GM18858 (cell line): ENCODE measurements around the gene KANSL3.

Experiments used
- ATAC-seq: cut with Tn5 transposase; IDR thresholded peaks from one replicate; pipeline ENCODE4 v1.9.1; 2021; ENCODE audit not compliant: unreplicated experiment

Gene KANSL3

GRCh38 chr2:96608469-96609455 is 29.4 kb downstream of the KANSL3 start:
- ATAC-seq, result no peak

DNA sequence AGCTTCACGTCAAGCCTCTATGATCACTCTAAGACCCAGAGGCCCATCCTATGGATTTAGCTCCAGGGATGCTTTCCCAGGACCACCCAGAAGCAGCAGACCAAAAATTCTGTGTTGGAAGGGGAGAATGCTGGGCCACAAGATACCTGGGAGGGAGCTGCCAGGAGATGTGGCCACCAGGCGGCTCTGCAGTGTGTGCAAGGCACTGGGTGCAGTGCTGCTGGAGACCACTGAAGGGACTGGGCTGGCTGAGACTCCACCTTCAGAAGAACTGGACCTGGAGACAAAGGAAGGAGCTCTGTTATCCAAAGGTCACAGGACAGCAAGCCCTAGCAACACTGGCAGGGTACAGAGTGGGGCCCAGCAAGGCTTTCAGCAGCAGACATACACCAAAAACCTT is 34.0 kb downstream of the KANSL3 start:
- ATAC-seq, result no peak

DNA sequence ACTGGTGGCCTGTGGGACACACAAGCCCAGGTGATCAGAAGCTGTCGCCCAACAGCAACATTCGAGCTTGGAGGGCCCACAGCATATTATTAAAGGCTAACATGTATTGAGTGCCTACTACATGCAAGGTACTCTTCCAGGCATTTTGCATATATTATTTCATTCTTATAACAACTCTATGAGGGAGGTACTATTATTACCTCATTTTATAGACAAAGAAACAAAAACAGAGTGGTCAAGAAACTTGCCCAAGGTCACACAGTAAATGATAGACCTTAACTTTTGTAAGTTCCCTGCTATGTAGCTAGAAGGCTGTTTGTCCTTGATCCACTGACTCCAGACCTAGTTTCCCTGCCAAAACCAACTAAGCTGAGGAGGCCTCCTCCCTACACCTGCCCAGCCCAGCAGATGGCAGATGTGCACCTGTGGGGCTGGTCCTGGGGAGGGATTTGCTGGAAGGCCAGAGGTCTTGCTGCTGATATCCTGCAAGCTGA is 35.7 kb downstream of the KANSL3 start:
- ATAC-seq, result no peak

DNA sequence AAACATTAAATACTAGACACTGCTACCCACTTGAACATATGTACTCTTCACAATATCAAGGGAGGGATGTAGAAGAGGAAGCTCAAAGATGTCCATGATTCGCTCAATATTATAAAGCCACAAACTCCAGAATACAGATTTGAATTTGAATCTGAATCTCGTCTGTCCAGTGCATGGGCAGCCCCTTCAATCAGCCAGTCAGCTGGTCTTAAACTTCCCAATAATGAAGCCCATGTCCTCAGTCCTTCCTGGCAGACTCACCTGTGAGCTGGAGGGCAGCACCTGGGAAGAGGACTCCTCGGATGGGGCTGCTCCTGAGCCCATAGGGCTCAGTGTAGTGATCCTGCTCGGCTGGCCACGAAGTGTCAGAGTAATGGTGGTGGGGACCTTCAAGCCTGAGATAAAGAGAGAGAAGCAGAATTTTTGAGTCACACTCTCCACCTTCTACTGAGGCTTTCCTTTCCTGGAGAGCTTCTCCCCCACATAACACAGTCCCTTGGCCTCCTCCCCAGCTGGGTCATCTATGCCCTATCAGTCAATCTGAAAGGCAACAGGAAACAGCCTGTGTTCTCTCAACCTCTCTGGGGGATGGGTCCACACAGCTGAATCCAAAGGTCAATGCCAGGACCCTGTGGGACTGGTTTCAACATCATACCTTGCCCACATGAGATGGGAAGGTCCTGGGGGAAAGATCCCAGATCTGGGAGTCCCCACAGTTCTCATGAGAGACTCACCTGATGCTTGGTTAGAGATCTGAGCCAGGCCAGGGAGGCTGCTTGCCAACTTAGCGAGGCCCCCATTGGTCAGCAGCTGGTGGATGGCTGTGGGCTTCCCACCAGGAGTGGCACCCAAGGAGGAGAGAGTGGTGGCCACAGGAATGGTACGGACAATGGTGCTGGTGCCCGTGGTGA is 36.5 kb downstream of the KANSL3 start:
- ATAC-seq, result no peak

DNA sequence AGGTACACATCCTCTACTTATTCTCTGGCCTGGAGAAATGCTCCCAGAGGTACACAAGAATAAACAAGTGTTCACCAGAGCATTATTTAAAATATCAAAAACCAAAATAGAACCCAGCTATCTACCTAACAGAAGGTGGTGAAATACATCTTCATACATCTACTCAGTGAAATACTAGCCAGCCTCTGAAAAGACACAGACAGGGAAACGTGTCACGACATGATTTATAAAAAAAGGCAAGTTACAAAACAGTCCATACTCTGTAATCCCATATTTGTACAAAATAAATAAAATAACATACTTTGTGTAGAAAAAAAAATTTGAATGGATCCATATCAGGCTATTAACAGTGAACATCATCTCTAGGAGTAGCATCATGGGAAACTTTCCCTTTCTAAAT is 38.2 kb downstream of the KANSL3 start:
- no peak for ATAC-seq

- no peak for ATAC-seq
Measured at GRCh38 chr2:96596596-96596995, 41.5 kb downstream of the KANSL3 start.

DNA sequence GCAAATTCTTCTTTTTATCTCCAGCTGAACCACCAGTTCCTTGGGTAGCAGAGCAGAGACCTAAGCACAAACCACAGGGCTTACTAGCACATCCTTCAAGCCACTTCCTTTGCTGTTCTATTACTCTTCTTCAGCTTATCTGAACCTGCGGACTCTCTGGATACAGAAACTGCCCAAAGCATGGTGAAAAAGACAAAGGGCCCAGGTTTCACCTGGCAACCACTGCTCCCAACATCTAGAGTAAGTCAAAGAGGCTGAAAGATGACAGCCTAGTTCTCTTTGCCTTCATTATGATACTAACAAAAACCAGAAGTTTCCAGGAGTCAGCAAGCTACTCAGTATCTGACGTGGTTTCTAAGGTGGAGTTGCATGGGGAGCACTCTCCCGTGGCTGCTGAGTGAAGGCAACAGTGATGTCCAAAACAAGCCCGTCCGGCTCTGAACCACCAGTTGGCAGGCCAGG is 43.4 kb downstream of the KANSL3 start:
- ATAC-seq, result no peak

GRCh38 chr2:96594282-96594681 is 43.8 kb downstream of the KANSL3 start:
- no peak for ATAC-seq

DNA sequence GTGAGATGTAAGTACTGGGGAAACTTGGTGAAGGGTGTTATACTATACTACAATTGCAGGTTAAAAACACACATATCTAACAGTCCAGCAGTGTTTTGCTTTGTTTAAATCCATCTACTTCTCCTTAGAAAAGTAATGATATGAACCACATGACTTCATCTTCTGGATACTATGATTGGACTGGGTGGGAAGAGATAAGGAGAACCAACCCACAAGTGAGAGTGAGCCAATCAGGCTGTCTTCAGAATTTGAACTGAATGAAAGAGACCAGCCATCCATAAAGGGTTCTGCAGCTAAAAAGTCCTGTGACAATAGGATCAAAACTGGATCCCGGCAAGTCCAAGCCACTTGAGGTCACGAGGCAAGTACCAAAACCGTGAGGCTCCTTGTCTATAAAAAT is 46.6 kb downstream of the KANSL3 start:
- no peak for ATAC-seq

DNA sequence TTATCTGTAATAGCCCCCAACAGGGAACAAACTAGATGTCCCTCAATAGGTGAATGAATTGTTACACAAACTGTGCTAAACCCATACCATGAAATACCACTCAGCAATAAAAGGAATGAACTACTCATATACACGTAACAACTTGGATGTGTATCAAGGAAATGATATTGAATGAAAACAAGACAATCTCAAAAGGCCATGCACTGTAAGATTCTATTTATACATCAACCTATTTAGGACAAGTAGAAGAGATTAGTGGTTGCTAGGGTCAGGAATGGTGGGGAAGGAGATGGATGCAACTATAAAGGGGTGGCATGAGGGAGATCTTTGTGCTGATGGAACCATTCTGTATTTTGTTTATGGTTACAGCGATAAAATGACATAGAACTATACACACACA is 47.1 kb downstream of the KANSL3 start:
- ATAC-seq, result no peak

DNA sequence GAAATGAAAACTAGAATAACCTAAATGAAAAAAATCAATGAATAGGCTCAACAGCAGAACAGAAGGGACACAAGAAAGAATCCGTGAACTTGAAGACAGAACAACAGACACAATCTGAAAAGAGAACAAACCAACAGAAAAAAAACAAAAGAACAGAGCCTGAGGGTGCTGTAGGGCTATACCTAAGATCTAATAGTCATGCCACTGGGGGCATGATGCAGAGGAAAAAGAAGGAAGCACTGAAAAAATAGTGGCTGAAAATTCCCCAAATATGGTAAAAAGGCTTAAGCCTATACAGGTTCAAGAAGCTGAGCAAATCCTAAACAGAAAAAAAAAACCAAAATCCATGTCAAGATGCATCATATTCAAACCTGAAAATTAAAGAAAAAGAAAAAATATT is 50.3 kb downstream of the KANSL3 start:
- no peak for ATAC-seq

DNA sequence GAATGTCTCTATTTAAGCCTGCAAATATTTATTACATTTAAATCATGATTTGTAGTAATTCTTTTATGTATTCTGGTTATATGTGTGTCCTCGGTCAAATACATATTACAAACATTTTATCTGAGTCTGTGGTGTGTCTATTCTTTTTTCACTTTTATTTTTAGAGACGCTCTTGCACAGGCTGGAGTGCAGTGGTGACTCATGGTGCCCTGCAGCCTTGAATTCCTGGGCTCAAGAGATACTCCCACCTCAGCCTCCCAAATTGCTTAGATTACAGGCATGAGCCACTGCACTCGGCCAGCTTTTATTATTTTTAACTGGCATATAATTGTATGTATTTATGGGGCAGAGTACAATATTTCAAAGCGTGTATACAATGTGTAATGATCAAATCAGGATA is 54.1 kb downstream of the KANSL3 start:
- no peak for ATAC-seq

DNA sequence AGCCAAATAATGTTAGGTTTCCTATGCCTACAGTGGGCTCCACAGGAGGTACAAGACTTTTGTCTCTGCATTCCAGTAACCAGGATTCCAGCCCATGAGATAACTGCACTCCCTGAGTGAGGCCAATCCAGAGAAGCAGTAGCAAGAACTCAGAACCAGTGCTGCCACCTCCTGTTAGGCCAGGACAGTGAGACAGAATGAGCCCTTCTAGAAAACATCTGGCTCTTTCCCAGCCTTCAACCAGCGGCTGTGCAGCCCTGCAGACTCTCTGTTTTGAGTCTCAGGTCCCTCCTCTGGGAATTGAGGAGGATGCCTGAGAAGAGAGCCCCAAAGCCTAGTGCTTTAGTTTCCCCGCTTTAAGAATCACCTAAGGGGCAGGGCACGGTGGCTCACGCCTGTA is 57.3 kb downstream of the KANSL3 start:
- no peak for ATAC-seq

DNA sequence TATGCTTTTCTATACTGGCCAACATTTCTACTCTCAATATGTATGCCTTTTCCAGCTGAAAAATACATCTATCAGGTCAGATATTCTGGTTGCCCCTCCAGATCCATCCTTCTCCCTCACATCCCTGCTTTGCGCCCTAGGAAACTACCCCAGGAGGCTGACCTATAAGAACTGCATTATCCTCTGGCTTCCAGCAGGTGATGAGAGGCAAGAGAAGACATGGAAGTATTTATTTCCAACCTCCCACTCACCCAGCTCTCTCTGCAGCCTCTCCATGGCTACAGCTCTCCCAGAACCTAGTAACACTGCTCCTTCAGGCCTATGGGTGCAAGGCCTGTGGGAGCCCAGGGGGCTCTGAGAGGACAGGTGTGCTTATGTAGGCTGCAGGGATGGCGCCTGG is 58.7 kb downstream of the KANSL3 start:
- ATAC-seq, result no peak

DNA sequence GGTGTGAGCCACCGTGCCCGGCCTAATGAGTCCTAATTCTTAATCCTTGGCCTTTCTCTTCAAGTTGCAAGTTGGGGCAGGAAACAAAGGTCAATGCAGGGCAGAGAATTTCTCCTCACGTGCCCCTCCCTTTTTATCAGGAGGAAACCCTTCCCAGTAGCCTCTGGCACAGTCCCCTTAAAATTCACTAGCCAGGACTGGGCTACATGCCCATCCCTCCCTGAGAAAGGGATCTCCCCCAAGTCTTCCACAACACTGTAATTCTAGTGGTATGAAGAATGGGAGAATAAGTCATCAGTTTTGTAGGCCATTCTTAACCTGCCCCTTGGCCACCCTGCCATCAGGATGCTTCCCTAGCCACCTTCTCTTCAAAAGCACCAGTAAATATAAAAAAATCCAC is 59.4 kb downstream of the KANSL3 start:
- ATAC-seq, result no peak

DNA sequence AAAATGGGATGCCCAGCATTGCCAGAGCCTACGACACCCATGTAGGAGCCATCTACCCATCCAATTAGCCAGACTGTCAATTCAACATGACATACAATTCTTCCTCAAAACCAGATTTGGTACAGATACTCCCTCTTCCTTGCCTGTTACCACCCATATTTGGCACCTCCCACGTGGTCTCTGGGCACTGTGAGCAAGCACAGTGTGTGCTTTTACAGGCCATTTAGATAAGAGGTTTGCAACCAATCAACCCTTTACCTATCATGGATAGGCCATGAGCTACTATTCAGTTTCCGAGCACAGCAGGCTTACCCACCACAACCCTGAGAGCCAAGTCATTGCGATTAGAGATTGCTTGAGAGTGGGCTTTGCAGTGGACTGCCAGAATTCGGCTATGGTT is 60.6 kb downstream of the KANSL3 start:
- no peak for ATAC-seq

GRCh38 chr2:96575785-96576456 is 62.2 kb downstream of the KANSL3 start:
- ATAC-seq, result no peak

- ATAC-seq, result no peak
Measured at GRCh38 chr2:96574364-96574763, 63.7 kb downstream of the KANSL3 start.

DNA sequence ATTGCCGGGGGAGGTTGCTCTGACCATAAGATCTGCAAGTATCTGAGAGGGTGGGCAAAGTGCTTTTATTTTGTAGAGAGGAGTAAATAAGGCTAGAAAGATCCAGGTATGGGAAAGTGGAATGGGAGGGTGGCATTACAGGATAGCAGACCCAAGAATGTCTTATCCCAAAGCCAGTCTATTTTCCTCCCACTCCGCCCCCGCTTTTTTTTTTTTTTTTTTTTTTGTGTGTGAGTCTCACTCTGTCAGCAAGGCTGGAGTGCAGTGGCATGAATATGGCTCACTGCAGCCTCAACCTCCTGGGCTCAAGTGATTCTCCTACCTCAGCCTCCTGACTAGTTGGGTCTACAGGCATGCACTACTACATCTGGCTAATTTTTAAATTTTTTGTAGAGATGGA is 70.0 kb downstream of the KANSL3 start:
- ATAC-seq, result no peak

DNA sequence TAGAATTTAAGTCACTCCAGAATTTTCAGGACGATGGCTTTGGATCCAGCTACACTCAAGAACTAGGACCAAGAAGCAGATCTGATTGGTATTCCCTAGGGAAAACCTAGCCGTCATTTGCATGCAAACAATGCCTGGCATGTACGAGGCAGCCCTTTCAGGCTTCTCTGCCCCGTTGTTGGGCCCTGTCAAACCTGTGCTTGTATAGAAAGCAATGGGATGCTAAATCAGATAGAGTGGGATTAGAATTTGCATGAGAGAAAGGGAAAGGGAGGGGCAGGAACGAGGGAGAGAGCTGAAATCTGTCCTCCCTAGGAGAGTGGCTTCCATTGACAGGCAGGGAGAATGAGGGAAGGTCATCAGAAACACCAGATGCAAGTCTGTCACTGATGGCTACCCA is 73.0 kb downstream of the KANSL3 start:
- ATAC-seq, result no peak

- ATAC-seq, result no peak
Measured at GRCh38 chr2:96564563-96564962, 73.5 kb downstream of the KANSL3 start.
